OCI-LY1 (cell line): ENCODE results near the gene ATR.

Experiments
- H2AFZ ChIP-seq: fragments of 200-600 bp; sonication (generic), shearing (Covaris generic); 2 replicates; pipeline ENCODE4 v1.6.0; 2014; ENCODE audit warnings: antibody characterized with exemption, mild to moderate bottlenecking, low read length
- H3F3A ChIP-seq: fragments of 200-600 bp; sonication (generic), shearing (Covaris generic); 2 replicates; pipeline ENCODE4 v1.6.0; 2014; ENCODE audit warnings: mild to moderate bottlenecking, antibody characterized with exemption, low read length, moderate library complexity; ENCODE audit not compliant: insufficient read depth
- H3K27ac ChIP-seq: fragments of 200-600 bp; sonication (generic); 2 replicates; pipeline ENCODE4 v1.5.1; 2014; ENCODE audit warnings: low read length, mixed run types, mild to moderate bottlenecking, low read depth; ENCODE audit not compliant: poor library complexity, severe bottlenecking
- H3K27me3 ChIP-seq: fragments of 200-600 bp; sonication (generic); 2 replicates; pipeline ENCODE4 v1.6.0; 2014; ENCODE audit warnings: antibody characterized with exemption, mild to moderate bottlenecking, low read length, moderate library complexity; ENCODE audit not compliant: insufficient read depth
- H3K36me3 ChIP-seq: fragments of 200-600 bp; sonication (generic); 2 replicates; pipeline ENCODE4 v1.6.1; 2014; ENCODE audit warnings: mild to moderate bottlenecking, antibody characterized with exemption, low read length, moderate library complexity, mixed read lengths; ENCODE audit not compliant: insufficient read depth
- H3K4me1 ChIP-seq: fragments of 200-600 bp; sonication (generic); 2 replicates; pipeline ENCODE4 v1.5.1; 2014; ENCODE audit warnings: mild to moderate bottlenecking, low read length, moderate library complexity; ENCODE audit not compliant: insufficient read depth, severe bottlenecking
- H3K4me2 ChIP-seq: fragments of 200-600 bp; sonication (generic), shearing (Covaris generic); 2 replicates; pipeline ENCODE4 v1.6.1; 2014; ENCODE audit warnings: low read length
- H3K4me3 ChIP-seq: fragments of 200-600 bp; sonication (generic); 2 replicates; pipeline ENCODE4 v1.5.1; 2014; ENCODE audit warnings: low read length, low read depth, mild to moderate bottlenecking, mixed read lengths; ENCODE audit not compliant: poor library complexity, severe bottlenecking
- H3K79me2 ChIP-seq: fragments of 200-600 bp; shearing (Covaris generic); 2 replicates; pipeline ENCODE4 v1.6.1; 2016; ENCODE audit warnings: mixed run types, low read length, mixed read lengths; ENCODE audit not compliant: insufficient read depth
- H3K9ac ChIP-seq: fragments of 200-600 bp; sonication (generic), shearing (Covaris generic); 2 replicates; pipeline ENCODE4 v1.6.1; 2014; ENCODE audit warnings: mild to moderate bottlenecking, low read length, mixed read lengths
- H3K9me2 ChIP-seq: fragments of 200-600 bp; sonication (generic), shearing (Covaris generic); 2 replicates; pipeline ENCODE4 v1.6.1; 2014; ENCODE audit warnings: low read depth, mild to moderate bottlenecking, low read length, mixed read lengths
- H3K9me3 ChIP-seq: fragments of 200-600 bp; shearing (Covaris generic); 2 replicates; pipeline ENCODE4 v1.6.1; 2014; ENCODE audit warnings: low read length, mixed read lengths
- H4K20me1 ChIP-seq: fragments of 200-600 bp; sonication (generic), shearing (Covaris generic); 2 replicates; pipeline ENCODE4 v1.6.0; 2016; ENCODE audit warnings: mild to moderate bottlenecking, low read length; ENCODE audit not compliant: insufficient read depth
- EZH2 ChIP-seq: fragments of 200-600 bp; sonication (generic), shearing (Covaris generic); IDR thresholded peaks from 2 replicates; pipeline ENCODE4 v1.8.0; 2017; ENCODE audit warnings: borderline replicate concordance, mixed run types, mild to moderate bottlenecking, antibody characterized with exemption, low read length, moderate library complexity, mixed read lengths
- TF ChIP-seq, protein P1 (sequence below): fragments of 200-600 bp; sonication (generic), shearing (Covaris generic); IDR thresholded peaks from 2 replicates; pipeline ENCODE4 v1.5.1; 2017; ENCODE audit warnings: mild to moderate bottlenecking, antibody characterized with exemption, low read length, moderate library complexity, mixed read lengths

The ATR gene

GRCh38 chr3:142601713-142602112, 23.2 kb upstream of the ATR start:
- H3K27me3 ChIP-seq: no peaks in the 10 kb centered on the region
- H3K9me2 ChIP-seq: no peaks in the 10 kb centered on the region
- no peak overlapping the region for H3K4me2 ChIP-seq
- no peak overlapping the region for H3K9ac ChIP-seq
- H3F3A ChIP-seq: no peaks in the 10 kb centered on the region
- no peak overlapping the region for H3K27ac ChIP-seq
- no peaks in the 10 kb centered on the region for H3K36me3 ChIP-seq
- no peaks in the 10 kb centered on the region for H4K20me1 ChIP-seq
- no peak for TF ChIP-seq EZH2
- TF ChIP-seq, protein P1, sequence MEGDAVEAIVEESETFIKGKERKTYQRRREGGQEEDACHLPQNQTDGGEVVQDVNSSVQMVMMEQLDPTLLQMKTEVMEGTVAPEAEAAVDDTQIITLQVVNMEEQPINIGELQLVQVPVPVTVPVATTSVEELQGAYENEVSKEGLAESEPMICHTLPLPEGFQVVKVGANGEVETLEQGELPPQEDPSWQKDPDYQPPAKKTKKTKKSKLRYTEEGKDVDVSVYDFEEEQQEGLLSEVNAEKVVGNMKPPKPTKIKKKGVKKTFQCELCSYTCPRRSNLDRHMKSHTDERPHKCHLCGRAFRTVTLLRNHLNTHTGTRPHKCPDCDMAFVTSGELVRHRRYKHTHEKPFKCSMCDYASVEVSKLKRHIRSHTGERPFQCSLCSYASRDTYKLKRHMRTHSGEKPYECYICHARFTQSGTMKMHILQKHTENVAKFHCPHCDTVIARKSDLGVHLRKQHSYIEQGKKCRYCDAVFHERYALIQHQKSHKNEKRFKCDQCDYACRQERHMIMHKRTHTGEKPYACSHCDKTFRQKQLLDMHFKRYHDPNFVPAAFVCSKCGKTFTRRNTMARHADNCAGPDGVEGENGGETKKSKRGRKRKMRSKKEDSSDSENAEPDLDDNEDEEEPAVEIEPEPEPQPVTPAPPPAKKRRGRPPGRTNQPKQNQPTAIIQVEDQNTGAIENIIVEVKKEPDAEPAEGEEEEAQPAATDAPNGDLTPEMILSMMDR: no peak
- no peak overlapping the region for H3K4me3 ChIP-seq
- H2AFZ ChIP-seq: no peak overlapping the region
- no peaks in the 10 kb centered on the region for H3K9me3 ChIP-seq
- peaks cover 11% of the 10 kb centered on the region for H3K4me1 ChIP-seq
- no peaks in the 10 kb centered on the region for H3K79me2 ChIP-seq

DNA sequence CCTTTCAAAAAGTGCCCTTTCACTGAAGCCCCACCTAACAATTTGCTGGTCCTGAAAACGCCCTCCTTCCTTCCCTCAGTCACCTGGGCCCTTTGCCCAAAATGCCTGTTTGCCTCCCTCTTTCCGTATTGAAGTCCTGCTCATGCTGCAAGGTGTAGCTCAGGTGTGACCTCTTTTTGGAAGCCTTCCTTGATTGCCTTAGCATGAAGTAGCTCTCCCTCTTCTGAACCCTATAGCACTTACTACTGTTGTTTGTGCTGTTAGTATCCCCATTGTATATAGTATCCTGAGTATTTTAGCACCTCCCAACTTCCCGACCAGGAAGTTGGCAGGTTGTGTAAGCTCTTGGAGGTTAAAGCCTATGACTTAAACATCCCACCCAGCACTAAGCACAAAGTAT, 19.4 kb upstream of the ATR start:
- H3K4me1 ChIP-seq: peaks cover 24% of the 10 kb centered on the region
- no peaks in the 10 kb centered on the region for H3K9me2 ChIP-seq
- H3F3A ChIP-seq: no peaks in the 10 kb centered on the region
- no peaks in the 10 kb centered on the region for H3K36me3 ChIP-seq
- no peaks in the 10 kb centered on the region for H3K79me2 ChIP-seq
- no peaks in the 10 kb centered on the region for H3K9me3 ChIP-seq
- H3K27me3 ChIP-seq: no peaks in the 10 kb centered on the region
- H2AFZ ChIP-seq: no peak overlapping the region
- H3K4me3 ChIP-seq: no peak overlapping the region
- no peak overlapping the region for H3K4me2 ChIP-seq
- no peak overlapping the region for H3K9ac ChIP-seq
- H4K20me1 ChIP-seq: no peaks in the 10 kb centered on the region
- H3K27ac ChIP-seq: no peak overlapping the region
- TF ChIP-seq, protein P1: no peak
- no peak for TF ChIP-seq EZH2

DNA sequence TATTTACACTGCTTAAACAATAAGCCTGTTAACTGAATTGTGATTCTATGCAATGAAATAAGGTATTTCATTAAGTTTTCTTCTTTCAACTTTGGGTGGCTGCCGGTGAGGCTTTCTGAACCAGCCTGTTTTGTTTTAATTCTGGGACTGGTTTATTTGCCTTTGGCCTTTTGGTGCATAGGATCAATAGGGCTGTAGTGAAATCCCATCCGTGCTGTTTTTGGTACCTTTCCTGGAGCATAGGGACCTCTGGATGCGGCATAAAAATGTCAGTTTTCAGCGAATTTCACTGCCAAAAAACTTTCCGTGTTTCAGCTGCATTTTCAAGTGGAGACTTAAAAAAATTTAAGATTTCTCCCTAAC, 18.2 kb upstream of the ATR start:
- H3F3A ChIP-seq: no peaks in the 10 kb centered on the region
- H3K9me2 ChIP-seq: no peaks in the 10 kb centered on the region
- H2AFZ ChIP-seq: peak overlapping the region; percentile 74
- no peaks in the 10 kb centered on the region for H4K20me1 ChIP-seq
- no peak overlapping the region for H3K27ac ChIP-seq
- no peaks in the 10 kb centered on the region for H3K36me3 ChIP-seq
- H3K9me3 ChIP-seq: no peaks in the 10 kb centered on the region
- peaks cover 24% of the 10 kb centered on the region for H3K4me1 ChIP-seq
- peak overlapping the region; percentile 78 for H3K4me3 ChIP-seq
- H3K79me2 ChIP-seq: no peaks in the 10 kb centered on the region
- peak overlapping the region; percentile 96 for H3K4me2 ChIP-seq
- TF ChIP-seq, protein P1: no peak
- TF ChIP-seq EZH2: no peak
- peak overlapping the region; percentile 73 for H3K9ac ChIP-seq
- H3K27me3 ChIP-seq: no peaks in the 10 kb centered on the region
